ENCODE measurements around the gene UBE2J1.
A peak's percentile ranks its signal among the peaks of the same experiment; 100 is the strongest.
"Not testable (repeated sequence)": the region's sequence is repeated elsewhere in the genome, so short reads cannot be mapped to it uniquely, and the experiment has no call there.

UBE2J1 gene

GRCh38 chr6:89352278-89353117 is at the start of gene UBE2J1:
UBE2J1 (minus strand) TSS chr6:89352722; CDS start chr6:89352569, 153 bp downstream.
- ATAC-seq (peak; percentile 90), DNase-seq (peak; percentile 85)

GRCh38 chr6:89400912-89401399 is 48.4 kb upstream of the UBE2J1 start:
- DNase-seq (no peak), ATAC-seq (no peak)

- DNase-seq (no peak), ATAC-seq (no peak)
Observed at GRCh38 chr6:89400050-89400449, 47.5 kb upstream of the UBE2J1 start.

- ATAC-seq = no peak
- DNase-seq = no peak
Observed at GRCh38 chr6:89398762-89399525, 46.4 kb upstream of the UBE2J1 start.

- ATAC-seq, DNase-seq: not testable (repeated sequence)
Observed at GRCh38 chr6:89397884-89398283, 45.4 kb upstream of the UBE2J1 start.

GRCh38 chr6:89393659-89394058 is 41.1 kb upstream of the UBE2J1 start:
- DNase-seq (no peak), ATAC-seq (no peak)

- ATAC-seq (no peak), DNase-seq (no peak)
Observed at GRCh38 chr6:89392823-89393222, 40.3 kb upstream of the UBE2J1 start.

- ATAC-seq (no peak), DNase-seq (no peak)
Observed at GRCh38 chr6:89388846-89389245, 36.3 kb upstream of the UBE2J1 start.

GRCh38 chr6:89387516-89388201 is 35.1 kb upstream of the UBE2J1 start:
- no peak for DNase-seq
- peak; percentile 61 for ATAC-seq

- DNase-seq (no peak), ATAC-seq (no peak)
Observed at GRCh38 chr6:89386917-89387491, 34.5 kb upstream of the UBE2J1 start.

- no peak for DNase-seq
- ATAC-seq = no peak
Observed at GRCh38 chr6:89385846-89386245, 33.3 kb upstream of the UBE2J1 start.

GRCh38 chr6:89385156-89385667 is 32.7 kb upstream of the UBE2J1 start:
- DNase-seq = no peak
- ATAC-seq = peak; percentile 57

GRCh38 chr6:89381031-89381430 is 28.5 kb upstream of the UBE2J1 start:
- no peak for DNase-seq
- ATAC-seq = no peak

GRCh38 chr6:89379281-89379680 is 26.8 kb upstream of the UBE2J1 start:
- ATAC-seq = no peak
- DNase-seq = no peak

- DNase-seq (no peak), ATAC-seq (no peak)
Observed at GRCh38 chr6:89378628-89379027, 26.1 kb upstream of the UBE2J1 start.

GRCh38 chr6:89375427-89376267 is 23.1 kb upstream of the UBE2J1 start:
- DNase-seq = peak; percentile 48
- peak; percentile 87 for ATAC-seq

GRCh38 chr6:89372506-89372901 is 20.0 kb upstream of the UBE2J1 start:
- DNase-seq (no peak), ATAC-seq (no peak)

GRCh38 chr6:89371849-89372505 is 19.5 kb upstream of the UBE2J1 start:
- DNase-seq (peak; percentile 87), ATAC-seq (peak; percentile 89)

GRCh38 chr6:89368999-89369398 is 16.5 kb upstream of the UBE2J1 start:
- ATAC-seq = no peak
- DNase-seq = no peak

- DNase-seq = peak; percentile 78
- no peak for ATAC-seq
Observed at GRCh38 chr6:89368107-89368506, 15.6 kb upstream of the UBE2J1 start.

All from stimulated activated naive CD8-positive, alpha-beta T cell treated with anti-CD3 and anti-CD28 coated beads, Interleukin-15, Interleukin-2, amounts not matched to agents 100 U/mL and 50 U/mL, for 24 hours (primary cell).